ENCODE measurements around the gene SMAGP.
"Not testable (repeated sequence)": the region's sequence is repeated elsewhere in the genome, so short reads cannot be mapped to it uniquely, and the experiment has no call there.

Gene SMAGP

DNA sequence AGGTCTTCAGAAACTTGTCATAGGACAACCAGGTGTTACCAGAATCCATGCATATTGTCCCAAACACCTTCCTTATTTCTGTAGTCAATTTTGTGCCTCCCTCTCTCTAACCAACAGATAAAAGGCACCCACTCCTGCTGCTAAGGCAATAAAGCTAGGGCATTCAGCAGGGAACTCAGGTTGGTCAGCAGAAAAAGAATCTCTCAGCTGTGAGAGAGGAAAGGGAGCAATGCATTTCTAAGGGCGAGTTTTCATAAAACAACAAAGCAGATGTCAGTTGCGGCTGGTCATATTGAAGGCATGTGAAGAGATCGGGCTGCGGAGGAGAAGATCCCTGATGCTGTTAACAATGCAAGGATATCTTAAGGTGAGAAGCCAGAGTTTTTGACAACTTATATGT lies 45.0 kb downstream of the SMAGP start:
- Histone ChIP-seq H3K4me3 (ENCODE audit: insufficient read depth, low read length, poor library complexity, severe bottlenecking) (no peak overlapping the region), H3F3A (ENCODE audit: insufficient read depth) (no peaks in the 10 kb centered on the region), H4K20me1 (ENCODE audit: low read depth, low read length) (no peaks in the 10 kb centered on the region), H2AFZ (ENCODE audit: low read depth, low read length, severe bottlenecking) (no peak overlapping the region), H3K9me3 (ENCODE audit: insufficient read depth, low read length) (no peaks in the 10 kb centered on the region), H3K9me2 (replicated peaks; ENCODE audit: insufficient read depth, low read length) (no peaks in the 10 kb centered on the region), H3K79me2 (ENCODE audit: insufficient read depth, low read length) (no peaks in the 10 kb centered on the region), H3K4me2 (ENCODE audit: low read depth, low read length, poor library complexity, severe bottlenecking) (no peak overlapping the region), H3K27me3 (ENCODE audit: low read length) (no peaks in the 10 kb centered on the region), H3K27ac (ENCODE audit: low read depth, low read length) (no peak overlapping the region), H3K9ac (ENCODE audit: low read length) (no peak overlapping the region), H3K36me3 (ENCODE audit: low read length) (no peaks in the 10 kb centered on the region)
- TF ChIP-seq EZH2phosphoT487 (conservative IDR thresholded peaks at IDR 0.05; ENCODE audit: low read length) (no peak), CTCF (IDR thresholded peaks at IDR 0.05; ENCODE audit: insufficient read depth, low read length, poor library complexity, severe bottlenecking) (no peak)

GRCh38 chr12:51224625-51225024 lies 45.6 kb downstream of the SMAGP start:
- Histone ChIP-seq H3K4me2 (ENCODE audit: low read depth, low read length, poor library complexity, severe bottlenecking) (no peak overlapping the region), H2AFZ (ENCODE audit: low read depth, low read length, severe bottlenecking) (no peak overlapping the region), H4K20me1 (ENCODE audit: low read depth, low read length) (no peaks in the 10 kb centered on the region), H3K9me3 (ENCODE audit: insufficient read depth, low read length) (no peaks in the 10 kb centered on the region), H3K9me2 (replicated peaks; ENCODE audit: insufficient read depth, low read length) (no peaks in the 10 kb centered on the region), H3K4me3 (ENCODE audit: insufficient read depth, low read length, poor library complexity, severe bottlenecking) (no peak overlapping the region), H3K36me3 (ENCODE audit: low read length) (no peaks in the 10 kb centered on the region), H3K79me2 (ENCODE audit: insufficient read depth, low read length) (no peaks in the 10 kb centered on the region), H3K27me3 (ENCODE audit: low read length) (no peaks in the 10 kb centered on the region), H3K27ac (ENCODE audit: low read depth, low read length) (no peak overlapping the region), H3K9ac (ENCODE audit: low read length) (no peak overlapping the region), H3F3A (ENCODE audit: insufficient read depth) (no peaks in the 10 kb centered on the region)
- TF ChIP-seq EZH2phosphoT487 (conservative IDR thresholded peaks at IDR 0.05; ENCODE audit: low read length) (no peak), CTCF (IDR thresholded peaks at IDR 0.05; ENCODE audit: insufficient read depth, low read length, poor library complexity, severe bottlenecking) (no peak)

GRCh38 chr12:51222461-51222860 lies 47.8 kb downstream of the SMAGP start:
- Histone ChIP-seq H3K36me3 (ENCODE audit: low read length) (no peaks in the 10 kb centered on the region), H3F3A (ENCODE audit: insufficient read depth) (peaks cover 8% of the 10 kb centered on the region; the same call in 1 of the 2 replicates), H4K20me1 (ENCODE audit: low read depth, low read length) (no peaks in the 10 kb centered on the region), H3K4me2 (ENCODE audit: low read depth, low read length, poor library complexity, severe bottlenecking) (no peak overlapping the region), H2AFZ (ENCODE audit: low read depth, low read length, severe bottlenecking) (no peak overlapping the region), H3K79me2 (ENCODE audit: insufficient read depth, low read length) (no peaks in the 10 kb centered on the region), H3K27ac (ENCODE audit: low read depth, low read length) (no peak overlapping the region), H3K9ac (ENCODE audit: low read length) (no peak overlapping the region), H3K9me3 (ENCODE audit: insufficient read depth, low read length) (no peaks in the 10 kb centered on the region), H3K9me2 (replicated peaks; ENCODE audit: insufficient read depth, low read length) (no peaks in the 10 kb centered on the region), H3K4me3 (ENCODE audit: insufficient read depth, low read length, poor library complexity, severe bottlenecking) (no peak overlapping the region), H3K27me3 (ENCODE audit: low read length) (no peaks in the 10 kb centered on the region)
- TF ChIP-seq CTCF (IDR thresholded peaks at IDR 0.05; ENCODE audit: insufficient read depth, low read length, poor library complexity, severe bottlenecking), result no peak
- no peak for TF ChIP-seq EZH2phosphoT487 (conservative IDR thresholded peaks at IDR 0.05; ENCODE audit: low read length)

GRCh38 chr12:51219857-51220256 lies 50.4 kb downstream of the SMAGP start:
- H2AFZ ChIP-seq (ENCODE audit: low read depth, low read length, severe bottlenecking); H3K4me2 ChIP-seq (ENCODE audit: low read depth, low read length, poor library complexity, severe bottlenecking); H3K79me2 ChIP-seq (ENCODE audit: insufficient read depth, low read length); H3K4me3 ChIP-seq (ENCODE audit: insufficient read depth, low read length, poor library complexity, severe bottlenecking); H3K9me2 ChIP-seq (replicated peaks; ENCODE audit: insufficient read depth, low read length); H3K27ac ChIP-seq (ENCODE audit: low read depth, low read length); H3K9me3 ChIP-seq (ENCODE audit: insufficient read depth, low read length); H3K36me3 ChIP-seq (ENCODE audit: low read length); H4K20me1 ChIP-seq (ENCODE audit: low read depth, low read length); H3K9ac ChIP-seq (ENCODE audit: low read length); H3K27me3 ChIP-seq (ENCODE audit: low read length): not testable (repeated sequence)
- H3F3A ChIP-seq (ENCODE audit: insufficient read depth), result peaks cover 25% of the 10 kb centered on the region
